Uterus (tissue), 2 donors: ENCODE measurements around the gene FRMPD4.

Experiments
- POLR2A ChIP-seq, 2 donors: fragments of 450-650 bp; IDR thresholded peaks; one replicate each; pipeline ENCODE4 v1.6.1; 2016; ENCODE audit warnings: antibody characterized with exemption in 2 of 2, mild to moderate bottlenecking in 1 of 2, moderate library complexity in 1 of 2
- TF ChIP-seq, protein P1 (sequence below), 4 experiments: fragments of 200-600 bp in 2 of 4; fragments of 450-650 bp in 2 of 4; sonication (generic) in 2 of 4; IDR thresholded peaks; one replicate each; pipeline ENCODE4 v1.5.1; 2016 to 2019; ENCODE audit warnings: antibody characterized with exemption in 4 of 4, mild to moderate bottlenecking in 2 of 4, moderate library complexity in 1 of 4

DNA sequence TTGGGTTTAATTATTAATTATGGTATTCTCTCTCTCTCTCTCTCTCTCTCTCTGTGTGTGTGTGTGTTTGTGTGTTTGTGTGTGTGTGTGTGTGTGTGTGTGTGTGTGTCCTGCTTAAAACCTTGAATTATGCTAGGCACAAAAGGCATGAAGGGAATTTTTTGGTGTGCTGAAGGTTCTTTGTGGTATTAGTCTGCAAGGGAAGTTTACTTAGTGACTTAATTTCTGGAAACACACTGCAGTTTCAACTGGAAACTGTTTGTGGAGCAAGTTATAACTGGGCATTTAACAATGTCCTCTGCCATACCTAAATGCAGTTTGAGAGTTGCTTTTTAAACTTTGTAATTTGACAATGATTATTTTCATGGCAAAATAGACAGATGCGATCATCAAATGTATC lies 111.7 kb downstream of the FRMPD4 start:
- TF ChIP-seq, protein P1, sequence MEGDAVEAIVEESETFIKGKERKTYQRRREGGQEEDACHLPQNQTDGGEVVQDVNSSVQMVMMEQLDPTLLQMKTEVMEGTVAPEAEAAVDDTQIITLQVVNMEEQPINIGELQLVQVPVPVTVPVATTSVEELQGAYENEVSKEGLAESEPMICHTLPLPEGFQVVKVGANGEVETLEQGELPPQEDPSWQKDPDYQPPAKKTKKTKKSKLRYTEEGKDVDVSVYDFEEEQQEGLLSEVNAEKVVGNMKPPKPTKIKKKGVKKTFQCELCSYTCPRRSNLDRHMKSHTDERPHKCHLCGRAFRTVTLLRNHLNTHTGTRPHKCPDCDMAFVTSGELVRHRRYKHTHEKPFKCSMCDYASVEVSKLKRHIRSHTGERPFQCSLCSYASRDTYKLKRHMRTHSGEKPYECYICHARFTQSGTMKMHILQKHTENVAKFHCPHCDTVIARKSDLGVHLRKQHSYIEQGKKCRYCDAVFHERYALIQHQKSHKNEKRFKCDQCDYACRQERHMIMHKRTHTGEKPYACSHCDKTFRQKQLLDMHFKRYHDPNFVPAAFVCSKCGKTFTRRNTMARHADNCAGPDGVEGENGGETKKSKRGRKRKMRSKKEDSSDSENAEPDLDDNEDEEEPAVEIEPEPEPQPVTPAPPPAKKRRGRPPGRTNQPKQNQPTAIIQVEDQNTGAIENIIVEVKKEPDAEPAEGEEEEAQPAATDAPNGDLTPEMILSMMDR (IDR thresholded peaks at IDR 0.05), result no peak
- no peak for TF ChIP-seq POLR2A (IDR thresholded peaks at IDR 0.05)
